Effector memory CD8-positive, alpha-beta T cell (primary cell): ENCODE data around the gene C19orf81.
"Not testable (repeated sequence)": the region's sequence is repeated elsewhere in the genome, so short reads cannot be mapped to it uniquely, and the experiment has no call there.

Experiments
- ATAC-seq: fragments of 150-1000 bp; cut with Tn5 transposase; replicated peaks from 2 replicates; pipeline ENCODE4 v1.10.0; 2021; ENCODE audit warnings: mild to moderate bottlenecking, moderate library complexity
- DNase-seq, 3 experiments: peaks; one replicate each; pipeline ENCODE4 v3.0.0; 2021
- H3K27ac Mint-ChIP-seq, 2 donors: one replicate each; pipeline ENCODE4 v1.8.0; 2022; ENCODE audit warnings: mild to moderate bottlenecking in 2 of 2, mixed read lengths in 2 of 2, moderate library complexity in 2 of 2
- H3K27me3 Mint-ChIP-seq, 2 donors: one replicate each; pipeline ENCODE4 v1.8.0; 2022; ENCODE audit warnings: mixed read lengths in 2 of 2
- H3K36me3 Mint-ChIP-seq: one replicate; pipeline ENCODE4 v1.8.0; 2022; ENCODE audit warnings: mild to moderate bottlenecking, moderate library complexity, mixed read lengths; ENCODE audit not compliant: insufficient read depth
- H3K4me1 Mint-ChIP-seq, 2 donors: one replicate each; pipeline ENCODE4 v1.8.0; 2022; ENCODE audit warnings: low read depth in 2 of 2, mixed read lengths in 2 of 2
- H3K4me3 Mint-ChIP-seq, 2 donors: one replicate each; pipeline ENCODE4 v1.8.0; 2022; ENCODE audit warnings: mild to moderate bottlenecking in 2 of 2, mixed read lengths in 2 of 2, moderate library complexity in 2 of 2
- H3K9me3 Mint-ChIP-seq, 2 donors: one replicate each; pipeline ENCODE4 v1.8.0; 2022; ENCODE audit warnings: mixed read lengths in 2 of 2
- total RNA-seq, 9 experiments: gene quantifications; one replicate each; lab custom pipeline; 2026; lab: John Stamatoyannopoulos, UW

The C19orf81 gene
- 0 to 0.24 (median 0) reads per million in 9 experiments for total RNA-seq

GRCh38 chr19:50649433-50650391, at the start of gene C19orf81:
Gene C19orf81, plus strand, starts transcription at chr19:50649445. Its CDS starts 0 bp downstream, at chr19:50649445.
- Mint-ChIP-seq H3K36me3 (no peaks in the 10 kb centered on the region), H3K4me3 (no peak within 1 kb of the TSS), H3K9me3 (peaks cover 4 to 8% of the 10 kb centered on the region in 2 donors), H3K27me3 (peaks cover 51 to 57% of the 10 kb centered on the region in 2 donors), H3K27ac (no peak within 1 kb of the TSS), H3K4me1 (peaks cover 0 to 2% of the 10 kb centered on the region in 2 donors)
- ATAC-seq, result no peak
- no peak for DNase-seq

GRCh38 chr19:50601407-50602088, 47.7 kb upstream of the C19orf81 start:
- Mint-ChIP-seq H3K4me3 (no peak overlapping the region), H3K9me3 (no peaks in the 10 kb centered on the region), H3K36me3 (no peaks in the 10 kb centered on the region), H3K27me3 (peaks cover 29 to 44% of the 10 kb centered on the region in 2 donors), H3K27ac (no peak overlapping the region), H3K4me1 (no peaks in the 10 kb centered on the region)
- ATAC-seq (no peak), DNase-seq (no peak)

- Mint-ChIP-seq H3K9me3 (no peaks in the 10 kb centered on the region), H3K4me1 (no peaks in the 10 kb centered on the region), H3K36me3 (no peaks in the 10 kb centered on the region), H3K27me3 (peaks cover 29 to 47% of the 10 kb centered on the region in 2 donors), H3K4me3 (no peak overlapping the region), H3K27ac (no peak overlapping the region)
- ATAC-seq, result no peak
- no peak for DNase-seq
Measured at GRCh38 chr19:50602089-50602422, 47.2 kb upstream of the C19orf81 start.

- Mint-ChIP-seq H3K9me3 (peaks cover 0 to 4% of the 10 kb centered on the region in 2 donors), H3K4me1 (peaks cover 0 to under 1% of the 10 kb centered on the region in 2 donors), H3K4me3 (no peak overlapping the region), H3K27ac (no peak overlapping the region), H3K27me3 (peaks cover 32 to 51% of the 10 kb centered on the region in 2 donors), H3K36me3 (no peaks in the 10 kb centered on the region)
- no peak for ATAC-seq
- DNase-seq, result no peak
Measured at GRCh38 chr19:50602496-50602895, 46.7 kb upstream of the C19orf81 start.

GRCh38 chr19:50602935-50603334, 46.3 kb upstream of the C19orf81 start:
- no peak for DNase-seq
- Mint-ChIP-seq H3K9me3 (peaks cover 0 to 5% of the 10 kb centered on the region in 2 donors), H3K27ac (no peak overlapping the region), H3K36me3 (no peaks in the 10 kb centered on the region), H3K4me3 (no peak overlapping the region), H3K27me3 (peaks cover 37 to 54% of the 10 kb centered on the region in 2 donors), H3K4me1 (peaks cover 0 to 3% of the 10 kb centered on the region in 2 donors)
- ATAC-seq, result no peak

- H3K36me3 Mint-ChIP-seq, ATAC-seq, H3K4me1 Mint-ChIP-seq, H3K4me3 Mint-ChIP-seq, H3K27ac Mint-ChIP-seq, H3K9me3 Mint-ChIP-seq, DNase-seq: not testable (repeated sequence)
- peaks cover 44 to 52% of the 10 kb centered on the region in 2 donors for H3K27me3 Mint-ChIP-seq
Measured at GRCh38 chr19:50604264-50605073, 44.8 kb upstream of the C19orf81 start.

GRCh38 chr19:50606059-50606836, 43.0 kb upstream of the C19orf81 start:
- H3K36me3 Mint-ChIP-seq, H3K4me1 Mint-ChIP-seq, H3K27ac Mint-ChIP-seq, H3K4me3 Mint-ChIP-seq, ATAC-seq, H3K9me3 Mint-ChIP-seq, DNase-seq: not testable (repeated sequence)
- H3K27me3 Mint-ChIP-seq, result peaks cover 50% of the 10 kb centered on the region in 2 donors

- Mint-ChIP-seq H3K4me1 (peaks cover 5 to 9% of the 10 kb centered on the region in 2 donors), H3K27ac (no peak overlapping the region), H3K36me3 (no peaks in the 10 kb centered on the region), H3K4me3 (no peak overlapping the region), H3K9me3 (peaks cover 0 to 5% of the 10 kb centered on the region in 2 donors), H3K27me3 (peaks cover 39% of the 10 kb centered on the region in 2 donors)
- DNase-seq, result no peak
- ATAC-seq, result no peak
Measured at GRCh38 chr19:50607388-50607787, 41.9 kb upstream of the C19orf81 start.

- Mint-ChIP-seq H3K4me3 (peak overlapping the region in 1 of 2 donors; percentile 13), H3K27me3 (peaks cover 31% of the 10 kb centered on the region in 2 donors), H3K27ac (no peak overlapping the region), H3K36me3 (no peaks in the 10 kb centered on the region), H3K9me3 (peaks cover 0 to 5% of the 10 kb centered on the region in 2 donors), H3K4me1 (peaks cover 5 to 9% of the 10 kb centered on the region in 2 donors)
- peak; percentile 11 to 17 (median 15) for DNase-seq
- peak; percentile 45 for ATAC-seq
Measured at GRCh38 chr19:50607874-50608785, 41.1 kb upstream of the C19orf81 start.

GRCh38 chr19:50612504-50613404, 36.5 kb upstream of the C19orf81 start:
- ATAC-seq, DNase-seq, H3K4me1 Mint-ChIP-seq, H3K27ac Mint-ChIP-seq, H3K9me3 Mint-ChIP-seq, H3K36me3 Mint-ChIP-seq, H3K4me3 Mint-ChIP-seq: not testable (repeated sequence)
- H3K27me3 Mint-ChIP-seq, result peaks cover 8 to 17% of the 10 kb centered on the region in 2 donors

GRCh38 chr19:50618379-50618778, 30.9 kb upstream of the C19orf81 start:
- not testable (repeated sequence) for H3K27me3 Mint-ChIP-seq, H3K4me1 Mint-ChIP-seq, DNase-seq, H3K27ac Mint-ChIP-seq, H3K4me3 Mint-ChIP-seq, ATAC-seq, H3K9me3 Mint-ChIP-seq, H3K36me3 Mint-ChIP-seq
